HEK293 (cell line): ENCODE measurements around the gene APOBEC3F.

Experiments
- CTCF ChIA-PET: fragments of 350-600 bp; formaldehyde crosslinking; extraction: SDS; loops from one replicate; lab custom pipeline; 2021; ENCODE audit warnings: antibody characterized with exemption; lab: Yijun Ruan, JAX
- POLR2A ChIA-PET: fragments of 300-600 bp; formaldehyde crosslinking; extraction: SDS; loops from one replicate; lab custom pipeline; 2020; ENCODE audit warnings: antibody characterized with exemption, inconsistent platforms; lab: Yijun Ruan, JAX
- H3K27ac ChIP-seq: fragments of 200-500 bp; sonication (Bioruptor generic); 2 replicates; pipeline ENCODE4 v1.5.1; 2014; ENCODE audit warnings: low read depth, low read length, control low read depth, inconsistent platforms; ENCODE audit errors: extremely low read depth
- H3K36me3 ChIP-seq, 2 experiments: fragments of 200-500 bp in 1 of 2; sonication (Bioruptor generic) in 1 of 2; 1 replicate in 1 of 2; 2 replicates in 1 of 2; pipeline ENCODE4 v1.5.1; 2014 to 2017; ENCODE audit warnings: inconsistent platforms in 2 of 2, low read length in 2 of 2; ENCODE audit not compliant: control insufficient read depth in 2 of 2, insufficient read depth in 1 of 2
- H3K4me1 ChIP-seq: fragments of 200-500 bp; sonication (Bioruptor generic); 2 replicates; pipeline ENCODE4 v1.5.1; 2014; ENCODE audit warnings: mild to moderate bottlenecking, low read length, inconsistent platforms; ENCODE audit not compliant: control insufficient read depth, insufficient read depth
- H3K4me3 ChIP-seq: 2 replicates; pipeline ENCODE4 v1.5.1; 2011; ENCODE audit warnings: low read depth, mild to moderate bottlenecking, control low read depth, low read length, moderate library complexity
- H3K9me3 ChIP-seq: fragments of 200-500 bp; sonication (Bioruptor generic); 2 replicates; pipeline ENCODE4 v1.5.1; 2014; ENCODE audit warnings: low read depth, low read length, inconsistent platforms; ENCODE audit not compliant: control insufficient read depth, insufficient read depth
- BCL6B ChIP-seq: fragments of 450-650 bp; formaldehyde crosslinking; IDR thresholded peaks from 2 replicates; pipeline ENCODE4 v1.5.1; 2017; ENCODE audit warnings: missing biosample characterization, missing genetic modification characterization
- CTCF ChIP-seq: fragments of 450-650 bp; formaldehyde crosslinking; IDR thresholded peaks from 2 replicates; pipeline ENCODE4 v1.5.1; 2016; ENCODE audit warnings: missing biosample characterization, missing genetic modification characterization
- ELK4 ChIP-seq: IDR thresholded peaks from 2 replicates; pipeline ENCODE4 v1.6.1; 2011; ENCODE audit warnings: mild to moderate bottlenecking, low read depth, low read length, borderline replicate concordance
- KLF16 ChIP-seq: fragments of 450-650 bp; formaldehyde crosslinking; IDR thresholded peaks from 2 replicates; pipeline ENCODE4 v1.5.1; 2017; ENCODE audit warnings: missing biosample characterization, missing genetic modification characterization
- PBX3 ChIP-seq: sonication (generic); formaldehyde crosslinking; IDR thresholded peaks from 2 replicates; pipeline ENCODE4 v1.8.1; 2022; ENCODE audit warnings: mild to moderate bottlenecking, moderate library complexity, missing genetic modification reagents
- ZBTB20 ChIP-seq: fragments of 450-650 bp; formaldehyde crosslinking; IDR thresholded peaks from 2 replicates; pipeline ENCODE4 v1.5.1; 2016; ENCODE audit warnings: missing biosample characterization, missing genetic modification characterization
- ZNF132 ChIP-seq: fragments of 450-650 bp; formaldehyde crosslinking; IDR thresholded peaks from 2 replicates; pipeline ENCODE4 v1.5.1; 2017; ENCODE audit warnings: missing biosample characterization, missing genetic modification characterization, borderline replicate concordance
- ZNF16 ChIP-seq: fragments of 450-650 bp; formaldehyde crosslinking; IDR thresholded peaks from 2 replicates; pipeline ENCODE4 v1.5.1; 2016; ENCODE audit warnings: low read depth, missing biosample characterization, missing genetic modification characterization
- ZNF514 ChIP-seq: fragments of 450-650 bp; formaldehyde crosslinking; IDR thresholded peaks from 2 replicates; pipeline ENCODE4 v1.5.1; 2016; ENCODE audit warnings: missing biosample characterization, missing genetic modification characterization
- ZNF518A ChIP-seq: fragments of 450-650 bp; formaldehyde crosslinking; conservative IDR thresholded peaks from 2 replicates; pipeline ENCODE4 v1.5.1; 2016; ENCODE audit warnings: low read depth, missing biosample characterization, missing genetic modification characterization
- ZNF529 ChIP-seq: fragments of 450-650 bp; formaldehyde crosslinking; IDR thresholded peaks from 2 replicates; pipeline ENCODE4 v1.5.1; 2017; ENCODE audit warnings: missing genetic modification characterization, missing biosample characterization; ENCODE audit not compliant: insufficient replicate concordance
- ZNF571 ChIP-seq: fragments of 450-650 bp; formaldehyde crosslinking; IDR thresholded peaks from 2 replicates; pipeline ENCODE4 v1.5.0; 2017; ENCODE audit warnings: missing biosample characterization, missing genetic modification characterization

The APOBEC3F gene

GRCh38 chr22:39003165-39003638, 37.5 kb upstream of the APOBEC3F start (continued):
- TF ChIP-seq CTCF (tag by site-specific recombination), result peak; percentile 76
- no peak for TF ChIP-seq ZNF16 (tag by site-specific recombination)
- TF ChIP-seq ELK4, result no peak

GRCh38 chr22:39007177-39007576, 33.5 kb upstream of the APOBEC3F start:
- CTCF ChIA-PET, result interaction anchor here (0.6 to 8.1 kb wide), 15 partner anchors 10 to 324 kb away, joined by 3 to 128 read pairs (median 4); partner anchors contain the start of gene CBX6
- TF ChIP-seq ZNF529 (tag by site-specific recombination) (no peak), ZNF571 (no peak), BCL6B (tag by site-specific recombination) (no peak), PBX3 (CRISPR knock-in tag) (no peak), ZNF132 (tag by site-specific recombination) (no peak), ZNF514 (tag by site-specific recombination) (no peak), ELK4 (no peak), ZBTB20 (tag by site-specific recombination) (no peak), ZNF518A (tag by site-specific recombination) (no peak), KLF16 (tag by site-specific recombination) (no peak)

More at GRCh38 chr22:39007177-39007576, 33.5 kb upstream of the APOBEC3F start:
- H3K27ac ChIP-seq, result no peak overlapping the region
- no peaks in the 10 kb centered on the region for H3K36me3 ChIP-seq
- POLR2A ChIA-PET, result no interaction called here
- no peaks in the 10 kb centered on the region for H3K4me1 ChIP-seq
- no peaks in the 10 kb centered on the region for H3K9me3 ChIP-seq
- no peak overlapping the region for H3K4me3 ChIP-seq
